ENCODE data around the gene FAM25A.
"Not testable (repeated sequence)": the region's sequence is repeated elsewhere in the genome, so short reads cannot be mapped to it uniquely, and the experiment has no call there.

- not testable (repeated sequence) for TF ChIP-seq POLR2AphosphoS5 (IDR thresholded peaks at IDR 0.05; ENCODE audit: low read depth, low read length); EZH2 (IDR thresholded peaks at IDR 0.05); POLR2A (IDR thresholded peaks at IDR 0.05; ENCODE audit: borderline replicate concordance, extremely low read depth, insufficient read depth, insufficient read length); ZBTB33 (IDR thresholded peaks at IDR 0.05; ENCODE audit: extremely low read depth, insufficient replicate concordance, low read length)
Observed at GRCh38 chr10:87009134-87009696, 10.9 kb upstream of the FAM25A start.

Data from HCT116 (cell line).